K562 (cell line): ENCODE measurements around the gene SAPCD1. TPM values are rescaled to one million over a fixed set of nuclear protein-coding genes. Genes with fewer than 3 reads are reported as not detected.
A peak's percentile ranks its signal among the peaks of the same experiment; 100 is the strongest.

Source experiments
- ATAC-seq: fragments of 200-7000 bp; cut with Tn5 transposase; 3 replicates; pipeline ENCODE4 v1.9.1; 2020; ENCODE audit warnings: moderate library complexity
- BruUV-seq: library from RNA; stranded (reverse); fragments of 400-500 nt; replicated peaks from 2 replicates; lab custom pipeline; 2021; lab: Mats Ljungman, UMichigan
- CTCF ChIA-PET: fragments of 300-600 bp; formaldehyde crosslinking; extraction: SDS; loops from one replicate; lab custom pipeline; 2021; ENCODE audit warnings: low intra/inter-chr PET ratio; lab: Yijun Ruan, JAX
- POLR2A ChIA-PET: fragments of 300-600, 350-650 bp; sonication (Branson Sonifier 250); formaldehyde crosslinking; extraction: SDS; loops from one replicate; lab custom pipeline; 2021; ENCODE audit warnings: antibody characterized with exemption, inconsistent platforms; lab: Yijun Ruan, JAX
- DNase-seq, 4 experiments: peaks; one replicate each; pipeline versions ENCODE4 v3.0.0 to v3.0.0-alpha.2; 2011 to 2018; ENCODE audit warnings: low spot score in 3 of 4, mixed read lengths in 3 of 4; ENCODE audit errors: extremely low read depth in 1 of 4
- FAIRE-seq: peaks from 2 replicates; lab custom pipeline; 2011; peaks lifted over from hg19 to GRCh38; lab: Jason Lieb, UNC
- H2AFZ ChIP-seq: 2 replicates; pipeline ENCODE4 v1.6.0; 2011; ENCODE audit warnings: low read depth, low read length, control low read depth, inconsistent platforms
- H3K27ac ChIP-seq: fragments of 200-600 bp; 3 replicates; pipeline ENCODE4 v1.8.0; 2011; ENCODE audit warnings: low read depth, mild to moderate bottlenecking, control low read depth, inconsistent platforms, low read length, moderate library complexity, mixed read lengths; ENCODE audit errors: extremely low read depth
- H3K27me3 ChIP-seq, 2 experiments: fragments of 300-600 bp in 1 of 2; 2 replicates in 1 of 2; 3 replicates in 1 of 2; pipeline versions ENCODE4 v1.6.0 to v1.8.0; 2011; ENCODE audit warnings: inconsistent platforms in 2 of 2, low read length in 2 of 2, mild to moderate bottlenecking in 1 of 2, mixed read lengths in 1 of 2, moderate library complexity in 1 of 2; ENCODE audit not compliant: control insufficient read depth in 2 of 2, insufficient read depth in 2 of 2
- H3K36me3 ChIP-seq: fragments of 300-600 bp; 3 replicates; pipeline ENCODE4 v1.8.0; 2011; ENCODE audit warnings: mild to moderate bottlenecking, low read length, inconsistent platforms; ENCODE audit not compliant: control insufficient read depth, insufficient read depth
- H3K4me1 ChIP-seq, 2 experiments: fragments of 200-600 bp in 1 of 2; replicated peaks in 1 of 2; 2 replicates in 1 of 2; 3 replicates in 1 of 2; pipeline versions ENCODE4 v1.5.1 to v1.8.0; 2011; ENCODE audit warnings: inconsistent platforms in 2 of 2, low read length in 2 of 2, mild to moderate bottlenecking in 1 of 2, mixed read lengths in 1 of 2, moderate library complexity in 1 of 2; ENCODE audit not compliant: control insufficient read depth in 2 of 2, insufficient read depth in 2 of 2
- H3K4me2 ChIP-seq: 2 replicates; pipeline ENCODE4 v1.6.1; 2011; ENCODE audit warnings: low read length, control low read depth, inconsistent platforms, mixed read lengths; ENCODE audit not compliant: insufficient read depth
- H3K4me3 ChIP-seq: fragments of 200-600 bp; sonication (generic), shearing (Covaris generic); 2 replicates; pipeline ENCODE4 v1.5.1; 2016; ENCODE audit warnings: control low read depth, inconsistent platforms
- H3K79me2 ChIP-seq: fragments of 200-600 bp; 3 replicates; pipeline ENCODE4 v1.8.0; 2011; ENCODE audit warnings: low read length, inconsistent platforms; ENCODE audit not compliant: control insufficient read depth, insufficient read depth
- H3K9ac ChIP-seq, 2 experiments: 2 replicates each; pipeline versions ENCODE4 v1.6.0 to v1.6.1; 2011; ENCODE audit warnings: low read depth in 2 of 2, low read length in 2 of 2, control low read depth in 1 of 2, inconsistent platforms in 1 of 2, mild to moderate bottlenecking in 1 of 2, mixed read lengths in 1 of 2; ENCODE audit not compliant: insufficient read depth in 1 of 2
- H3K9me1 ChIP-seq: one replicate; pipeline ENCODE4 v1.6.0; 2011; ENCODE audit warnings: inconsistent platforms, mild to moderate bottlenecking, low read length, moderate library complexity; ENCODE audit not compliant: control insufficient read depth, insufficient read depth
- H3K9me3 ChIP-seq: replicated peaks from 2 replicates; pipeline ENCODE4 v1.5.1; 2011; ENCODE audit warnings: low read depth, low read length, inconsistent platforms; ENCODE audit not compliant: control insufficient read depth, insufficient read depth
- H4K20me1 ChIP-seq: replicated peaks from 2 replicates; pipeline ENCODE4 v1.6.1; 2011; ENCODE audit warnings: low read length, inconsistent platforms, mixed read lengths; ENCODE audit not compliant: control insufficient read depth, insufficient read depth
- CHD1 ChIP-seq: fragments of 200-600 bp; sonication (generic); IDR thresholded peaks from one replicate; pipeline ENCODE4 v1.6.1; 2012; ENCODE audit warnings: mild to moderate bottlenecking, moderate library complexity, low read length, inconsistent platforms
- ESRRA ChIP-seq: fragments of 450-650 bp; IDR thresholded peaks from 2 replicates; pipeline ENCODE4 v1.6.1; 2014; ENCODE audit warnings: low read depth, mild to moderate bottlenecking, moderate library complexity, borderline replicate concordance
- NCOA4 ChIP-seq: fragments of 450-650 bp; IDR thresholded peaks from 2 replicates; pipeline ENCODE4 v1.6.1; 2018; ENCODE audit warnings: mild to moderate bottlenecking; ENCODE audit not compliant: partially characterized antibody
- ZNF311 ChIP-seq: fragments of 250-450 bp; sonication (Bioruptor Pico); IDR thresholded peaks from 2 replicates; pipeline ENCODE4 v1.4.0; 2020; ENCODE audit warnings: mild to moderate bottlenecking, moderate library complexity
- ZNF785 ChIP-seq: fragments of 250-450 bp; sonication (Bioruptor Pico); IDR thresholded peaks from 2 replicates; pipeline ENCODE4 v1.4.0; 2020; ENCODE audit warnings: mild to moderate bottlenecking
- WGBS: fragments of 100-300 bp; shearing (Covaris generic); methylation state at CpG from one replicate; pipeline ENCODE4 v1.1.6; 2016; ENCODE audit warnings: low coverage, mixed read lengths; ENCODE audit not compliant: insufficient coverage; ENCODE audit errors: missing lambda C conversion rate; 5-methylcytosine and 5-hydroxymethylcytosine counted together
- in situ Hi-C: fragments of 300-500 bp; cut with MboI; formaldehyde crosslinking; loops from 4 replicates; pipeline ENCODE4 v1.15.0; 2018; ENCODE audit warnings: inconsistent platforms, mixed read lengths
- intact Hi-C: fragments of 100-400 bp; cut with micrococcal nuclease; formaldehyde crosslinking; loops from 2 replicates; pipeline ENCODE4 v1.14.2; 2022
- polyA plus RNA-seq, 8 experiments: library from polyadenylated mRNA; depleted of rRNA in 4 of 8; stranded (reverse) in 5 of 8; unstranded in 3 of 8; fragments of >200 nt; fragmentation: Nextera tagmentation in 2 of 8; fragmentation: Illumina TruSeq in 1 of 8; extraction: Ambion mirVana in 2 of 8; extraction: Trizol in 1 of 8; gene quantifications; 2 replicates each; pipeline versions ENCODE4 v1.2.1 to v1.2.3, GENCODE V29; 2011 to 2014; ENCODE audit warnings: inconsistent platforms in 1 of 8, missing spikeins in 1 of 8
- total RNA-seq, 7 experiments: library from RNA; depleted of rRNA in 6 of 7; stranded (reverse); fragments of >200 nt in 6 of 7; fragmentation: Illumina TruSeq in 2 of 7; extraction: Trizol in 2 of 7; gene quantifications; 2 replicates each; pipeline versions ENCODE4 v1.2.1 to v1.2.3, GENCODE V29; 2011 to 2021; ENCODE audit warnings: low replicate concordance in 1 of 7
- TF ChIP-seq, protein P1 (sequence below): sonication (generic); formaldehyde crosslinking; IDR thresholded peaks from 2 replicates; pipeline ENCODE4 v1.4.0; 2020; ENCODE audit warnings: mild to moderate bottlenecking, missing genetic modification reagents
- TF ChIP-seq, protein P2 (sequence below): fragments of 450-650 bp; IDR thresholded peaks from 2 replicates; pipeline ENCODE4 v1.6.1; 2016; ENCODE audit warnings: low read depth
- TF ChIP-seq, protein P3 (sequence below): fragments of 250-450 bp; sonication (Bioruptor Pico); IDR thresholded peaks from 2 replicates; pipeline ENCODE4 v1.5.0; 2021; ENCODE audit warnings: mild to moderate bottlenecking, borderline replicate concordance

The SAPCD1 gene
- total and polyA plus RNA-seq, 9 of the 15 experiments (the other 6 are each of a cell fraction or from before 2014, with no cell fraction given): 2.6 to 30.2 (median 7.4) TPM

DNA sequence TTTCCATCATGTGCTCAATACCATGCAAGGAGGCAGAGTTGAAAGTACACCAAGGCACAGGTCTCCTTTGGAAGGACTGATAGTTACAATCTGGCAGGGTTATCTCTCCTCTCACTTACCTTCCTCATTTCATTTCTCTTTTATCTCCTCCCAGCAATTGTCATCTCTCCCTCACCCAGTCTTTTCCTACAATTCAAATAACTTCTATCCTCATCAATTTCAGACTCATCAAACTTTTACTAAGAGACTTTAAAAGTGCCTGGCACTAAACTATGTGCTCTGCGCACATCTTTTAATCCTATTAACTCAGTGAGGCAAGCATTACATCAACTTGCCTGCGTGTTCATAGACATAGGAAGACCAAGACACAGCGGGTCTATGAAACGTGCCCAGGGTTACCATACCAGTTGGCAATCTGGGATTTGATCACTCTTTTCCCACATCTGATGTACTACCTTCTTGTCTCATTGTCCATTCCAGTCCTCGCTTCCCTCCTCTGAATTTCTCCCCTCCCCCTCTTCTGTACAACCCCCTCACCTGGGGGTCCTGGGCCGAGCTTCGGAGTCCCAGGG is 31.9 kb downstream of the SAPCD1 start:
- Histone ChIP-seq H3K4me2 (peak overlapping the region; percentile 98), H3K27me3 (no peaks in the 10 kb centered on the region), H3K4me3 (peak overlapping the region; percentile 61), H3K36me3 (peaks cover 71% of the 10 kb centered on the region), H3K9me3 (no peaks in the 10 kb centered on the region), H3K27ac (peak overlapping the region; percentile 97), H2AFZ (peak overlapping the region; percentile 22), H3K9ac (peak overlapping the region; percentile 93 to 99), H3K79me2 (peaks cover 55% of the 10 kb centered on the region), H3K4me1 (peaks cover 17 to 44% of the 10 kb centered on the region in 2 experiments), H4K20me1 (0 out of 2 replicates have a peak, but pooled peaks cover 3% of the 10 kb centered on the region), H3K9me1 (no peaks in the 10 kb centered on the region)
- in situ Hi-C loops: no loop called here
- FAIRE-seq: peak; percentile 79
- POLR2A ChIA-PET: interaction anchor here (0.6 to 4.3 kb wide), 11 partner anchors 9 to 336 kb away, joined by 3 to 58 read pairs (median 8); partner anchors contain the start of genes BAG6, HSPA1A, HSPA1B and HSPA1L
- ATAC-seq: peak; percentile 19
- CTCF ChIA-PET: interaction anchor here (0.6 to 2.9 kb wide), 3 partner anchors 36 to 128 kb away, joined by 3 to 24 read pairs (median 3); no protein-coding TSS in a partner anchor
- peak in 3 of 4 experiments; percentile 19 to 64 (median 49) for DNase-seq
- 2% methylated on average over 7 of the region's 7 CpGs for WGBS
- intact Hi-C loops: loop anchor here (2.0 kb wide), 3 partner anchors 18 to 60 kb away; partner anchors contain the start of genes HSPA1A, HSPA1L and VWA7
- BruUV-seq: no TSS peak
- no peak for TF ChIP-seq NCOA4
- TF ChIP-seq, protein P1, sequence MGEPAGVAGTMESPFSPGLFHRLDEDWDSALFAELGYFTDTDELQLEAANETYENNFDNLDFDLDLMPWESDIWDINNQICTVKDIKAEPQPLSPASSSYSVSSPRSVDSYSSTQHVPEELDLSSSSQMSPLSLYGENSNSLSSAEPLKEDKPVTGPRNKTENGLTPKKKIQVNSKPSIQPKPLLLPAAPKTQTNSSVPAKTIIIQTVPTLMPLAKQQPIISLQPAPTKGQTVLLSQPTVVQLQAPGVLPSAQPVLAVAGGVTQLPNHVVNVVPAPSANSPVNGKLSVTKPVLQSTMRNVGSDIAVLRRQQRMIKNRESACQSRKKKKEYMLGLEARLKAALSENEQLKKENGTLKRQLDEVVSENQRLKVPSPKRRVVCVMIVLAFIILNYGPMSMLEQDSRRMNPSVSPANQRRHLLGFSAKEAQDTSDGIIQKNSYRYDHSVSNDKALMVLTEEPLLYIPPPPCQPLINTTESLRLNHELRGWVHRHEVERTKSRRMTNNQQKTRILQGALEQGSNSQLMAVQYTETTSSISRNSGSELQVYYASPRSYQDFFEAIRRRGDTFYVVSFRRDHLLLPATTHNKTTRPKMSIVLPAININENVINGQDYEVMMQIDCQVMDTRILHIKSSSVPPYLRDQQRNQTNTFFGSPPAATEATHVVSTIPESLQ (CRISPR knock-in tag): peak; percentile 49; the same call in 1 of the 2 replicates
- TF ChIP-seq ZNF785 (CRISPR knock-in tag): no peak
- TF ChIP-seq CHD1: no peak
- TF ChIP-seq ESRRA: no peak
- no peak for TF ChIP-seq ZNF311 (CRISPR knock-in tag)
- TF ChIP-seq, protein P2, sequence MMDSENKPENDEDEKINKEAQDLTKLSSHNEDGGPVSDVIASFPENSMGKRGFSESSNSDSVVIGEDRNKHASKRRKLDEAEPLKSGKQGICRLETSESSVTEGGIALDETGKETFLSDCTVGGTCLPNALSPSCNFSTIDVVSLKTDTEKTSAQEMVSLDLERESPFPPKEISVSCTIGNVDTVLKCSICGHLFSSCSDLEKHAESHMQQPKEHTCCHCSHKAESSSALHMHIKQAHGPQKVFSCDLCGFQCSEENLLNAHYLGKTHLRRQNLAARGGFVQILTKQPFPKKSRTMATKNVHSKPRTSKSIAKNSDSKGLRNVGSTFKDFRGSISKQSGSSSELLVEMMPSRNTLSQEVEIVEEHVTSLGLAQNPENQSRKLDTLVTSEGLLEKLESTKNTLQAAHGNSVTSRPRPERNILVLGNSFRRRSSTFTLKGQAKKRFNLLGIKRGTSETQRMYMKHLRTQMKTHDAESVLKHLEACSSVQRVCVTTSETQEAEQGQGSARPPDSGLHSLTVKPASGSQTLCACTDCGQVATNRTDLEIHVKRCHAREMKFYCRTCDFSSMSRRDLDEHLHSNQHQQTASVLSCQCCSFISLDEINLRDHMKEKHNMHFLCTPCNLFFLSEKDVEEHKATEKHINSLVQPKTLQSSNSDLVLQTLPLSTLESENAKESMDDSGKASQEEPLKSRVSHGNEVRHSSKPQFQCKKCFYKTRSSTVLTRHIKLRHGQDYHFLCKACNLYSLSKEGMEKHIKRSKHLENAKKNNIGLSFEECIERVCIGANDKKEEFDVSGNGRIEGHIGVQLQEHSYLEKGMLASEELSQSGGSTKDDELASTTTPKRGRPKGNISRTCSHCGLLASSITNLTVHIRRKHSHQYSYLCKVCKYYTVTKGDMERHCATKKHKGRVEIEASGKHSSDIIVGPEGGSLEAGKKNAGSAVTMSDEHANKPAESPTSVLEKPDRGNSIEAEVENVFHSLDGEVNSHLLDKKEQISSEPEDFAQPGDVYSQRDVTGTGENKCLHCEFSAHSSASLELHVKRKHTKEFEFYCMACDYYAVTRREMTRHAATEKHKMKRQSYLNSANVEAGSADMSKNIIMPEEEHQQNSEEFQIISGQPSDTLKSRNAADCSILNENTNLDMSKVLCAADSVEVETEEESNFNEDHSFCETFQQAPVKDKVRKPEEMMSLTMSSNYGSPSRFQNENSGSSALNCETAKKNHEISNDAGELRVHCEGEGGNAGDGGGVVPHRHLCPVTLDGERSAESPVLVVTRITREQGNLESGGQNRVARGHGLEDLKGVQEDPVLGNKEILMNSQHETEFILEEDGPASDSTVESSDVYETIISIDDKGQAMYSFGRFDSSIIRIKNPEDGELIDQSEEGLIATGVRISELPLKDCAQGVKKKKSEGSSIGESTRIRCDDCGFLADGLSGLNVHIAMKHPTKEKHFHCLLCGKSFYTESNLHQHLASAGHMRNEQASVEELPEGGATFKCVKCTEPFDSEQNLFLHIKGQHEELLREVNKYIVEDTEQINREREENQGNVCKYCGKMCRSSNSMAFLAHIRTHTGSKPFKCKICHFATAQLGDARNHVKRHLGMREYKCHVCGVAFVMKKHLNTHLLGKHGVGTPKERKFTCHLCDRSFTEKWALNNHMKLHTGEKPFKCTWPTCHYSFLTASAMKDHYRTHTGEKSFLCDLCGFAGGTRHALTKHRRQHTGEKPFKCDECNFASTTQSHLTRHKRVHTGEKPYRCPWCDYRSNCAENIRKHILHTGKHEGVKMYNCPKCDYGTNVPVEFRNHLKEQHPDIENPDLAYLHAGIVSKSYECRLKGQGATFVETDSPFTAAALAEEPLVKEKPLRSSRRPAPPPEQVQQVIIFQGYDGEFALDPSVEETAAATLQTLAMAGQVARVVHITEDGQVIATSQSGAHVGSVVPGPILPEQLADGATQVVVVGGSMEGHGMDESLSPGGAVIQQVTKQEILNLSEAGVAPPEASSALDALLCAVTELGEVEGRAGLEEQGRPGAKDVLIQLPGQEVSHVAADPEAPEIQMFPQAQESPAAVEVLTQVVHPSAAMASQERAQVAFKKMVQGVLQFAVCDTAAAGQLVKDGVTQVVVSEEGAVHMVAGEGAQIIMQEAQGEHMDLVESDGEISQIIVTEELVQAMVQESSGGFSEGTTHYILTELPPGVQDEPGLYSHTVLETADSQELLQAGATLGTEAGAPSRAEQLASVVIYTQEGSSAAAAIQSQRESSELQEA: no peak
- TF ChIP-seq, protein P3, sequence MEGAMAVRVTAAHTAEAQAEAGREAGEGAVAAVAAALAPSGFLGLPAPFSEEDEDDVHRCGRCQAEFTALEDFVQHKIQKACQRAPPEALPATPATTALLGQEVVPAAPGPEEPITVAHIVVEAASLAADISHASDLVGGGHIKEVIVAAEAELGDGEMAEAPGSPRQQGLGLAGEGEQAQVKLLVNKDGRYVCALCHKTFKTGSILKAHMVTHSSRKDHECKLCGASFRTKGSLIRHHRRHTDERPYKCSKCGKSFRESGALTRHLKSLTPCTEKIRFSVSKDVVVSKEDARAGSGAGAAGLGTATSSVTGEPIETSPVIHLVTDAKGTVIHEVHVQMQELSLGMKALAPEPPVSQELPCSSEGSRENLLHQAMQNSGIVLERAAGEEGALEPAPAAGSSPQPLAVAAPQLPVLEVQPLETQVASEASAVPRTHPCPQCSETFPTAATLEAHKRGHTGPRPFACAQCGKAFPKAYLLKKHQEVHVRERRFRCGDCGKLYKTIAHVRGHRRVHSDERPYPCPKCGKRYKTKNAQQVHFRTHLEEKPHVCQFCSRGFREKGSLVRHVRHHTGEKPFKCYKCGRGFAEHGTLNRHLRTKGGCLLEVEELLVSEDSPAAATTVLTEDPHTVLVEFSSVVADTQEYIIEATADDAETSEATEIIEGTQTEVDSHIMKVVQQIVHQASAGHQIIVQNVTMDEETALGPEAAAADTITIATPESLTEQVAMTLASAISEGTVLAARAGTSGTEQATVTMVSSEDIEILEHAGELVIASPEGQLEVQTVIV: no peak
